ENCODE data around the gene COPS9. TPM values are rescaled to one million over a fixed set of nuclear protein-coding genes. Genes with fewer than 3 reads are reported as not detected.

Gene COPS9
- total RNA-seq, 1 donor from 2014 or later, result 140 TPM

GRCh38 chr2:240136671-240137292 is 677 bp upstream of the COPS9 start:
- Mint-ChIP-seq H3K4me3 (ENCODE audit: unreplicated experiment) (peak overlapping the region; percentile 95), H3K27me3 (ENCODE audit: low read depth) (peaks cover 8% of the 10 kb centered on the region), H3K27ac (ENCODE audit: unreplicated experiment) (peak overlapping the region; percentile 75), H3K36me3 (ENCODE audit: low read depth) (peaks cover 7% of the 10 kb centered on the region), H3K9me3 (ENCODE audit: low read depth) (no peaks in the 10 kb centered on the region), H3K4me1 (ENCODE audit: low read depth) (peaks cover 24% of the 10 kb centered on the region)
- no peak for TF ChIP-seq CTCF (IDR thresholded peaks at IDR 0.05)
- DNase-seq (ENCODE audit: low spot score), result peak; percentile 54

- peaks cover 24% of the 10 kb centered on the region for H3K4me1 Mint-ChIP-seq (ENCODE audit: low read depth)
- H3K27me3 Mint-ChIP-seq (ENCODE audit: low read depth), result peaks cover 2% of the 10 kb centered on the region
- H3K4me3 Mint-ChIP-seq (ENCODE audit: unreplicated experiment), result peak overlapping the region; percentile 95
These were observed 446 bp downstream of the COPS9 start for GRCh38 chr2:240135706-240136012.

GRCh38 chr2:240134956-240135520 is 1.1 kb downstream of the COPS9 start:
- Mint-ChIP-seq H3K4me1 (ENCODE audit: low read depth) (peaks cover 24% of the 10 kb centered on the region), H3K27me3 (ENCODE audit: low read depth) (peaks cover 2% of the 10 kb centered on the region), H3K4me3 (ENCODE audit: unreplicated experiment) (peak overlapping the region; percentile 95), H3K9me3 (ENCODE audit: low read depth) (no peaks in the 10 kb centered on the region), H3K27ac (ENCODE audit: unreplicated experiment) (peak overlapping the region; percentile 89), H3K36me3 (ENCODE audit: low read depth) (peaks cover 22% of the 10 kb centered on the region)
- no peak for TF ChIP-seq CTCF (IDR thresholded peaks at IDR 0.05)
- peak; percentile 71 for DNase-seq (ENCODE audit: low spot score)

More at GRCh38 chr2:240135706-240136012, 446 bp downstream of the COPS9 start:
- peak; percentile 74 for DNase-seq (ENCODE audit: low spot score)
- no peaks in the 10 kb centered on the region for H3K9me3 Mint-ChIP-seq (ENCODE audit: low read depth)
- TF ChIP-seq CTCF (IDR thresholded peaks at IDR 0.05), result no peak
- peaks cover 16% of the 10 kb centered on the region for H3K36me3 Mint-ChIP-seq (ENCODE audit: low read depth)
- H3K27ac Mint-ChIP-seq (ENCODE audit: unreplicated experiment), result peak overlapping the region; percentile 89

GRCh38 chr2:240134466-240134865 is 1.6 kb downstream of the COPS9 start:
- Mint-ChIP-seq H3K27ac (ENCODE audit: unreplicated experiment) (no peak overlapping the region), H3K9me3 (ENCODE audit: low read depth) (no peaks in the 10 kb centered on the region), H3K27me3 (ENCODE audit: low read depth) (peaks cover 2% of the 10 kb centered on the region), H3K4me1 (ENCODE audit: low read depth) (peaks cover 24% of the 10 kb centered on the region), H3K4me3 (ENCODE audit: unreplicated experiment) (peak overlapping the region; percentile 95), H3K36me3 (ENCODE audit: low read depth) (peaks cover 28% of the 10 kb centered on the region)
- no peak for TF ChIP-seq CTCF (IDR thresholded peaks at IDR 0.05)
- peak; percentile 55 for DNase-seq (ENCODE audit: low spot score)

GRCh38 chr2:240133401-240133800 is 2.7 kb downstream of the COPS9 start:
- no peak overlapping the region for H3K4me3 Mint-ChIP-seq (ENCODE audit: unreplicated experiment)
- no peaks in the 10 kb centered on the region for H3K27me3 Mint-ChIP-seq (ENCODE audit: low read depth)
- no peak overlapping the region for H3K27ac Mint-ChIP-seq (ENCODE audit: unreplicated experiment)
- peaks cover 31% of the 10 kb centered on the region for H3K36me3 Mint-ChIP-seq (ENCODE audit: low read depth)
- DNase-seq (ENCODE audit: low spot score), result peak; percentile 60
- TF ChIP-seq CTCF (IDR thresholded peaks at IDR 0.05), result no peak
- H3K4me1 Mint-ChIP-seq (ENCODE audit: low read depth), result peaks cover 24% of the 10 kb centered on the region
- no peaks in the 10 kb centered on the region for H3K9me3 Mint-ChIP-seq (ENCODE audit: low read depth)
